ENCODE results near the gene C1orf141.

DNA sequence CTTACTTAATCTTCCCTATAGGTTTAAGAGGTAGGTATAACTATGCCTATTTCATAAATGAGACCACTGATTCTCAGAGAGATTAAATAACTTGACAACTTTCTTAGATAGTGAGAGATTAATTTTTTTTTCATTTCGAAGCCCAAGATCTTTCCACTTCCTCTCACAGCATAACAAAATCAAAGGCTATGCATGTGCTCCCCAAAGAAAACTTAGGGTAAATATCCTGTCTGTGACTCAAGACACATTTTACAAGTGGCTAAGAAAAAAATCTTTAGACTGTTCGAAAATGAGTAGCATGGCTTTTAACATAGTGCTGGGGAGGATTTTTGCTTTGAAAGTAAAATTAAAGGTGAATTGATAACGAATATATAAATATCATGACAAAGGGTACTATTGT lies 8.2 kb upstream of the C1orf141 start:
- TF ChIP-seq, protein P1, sequence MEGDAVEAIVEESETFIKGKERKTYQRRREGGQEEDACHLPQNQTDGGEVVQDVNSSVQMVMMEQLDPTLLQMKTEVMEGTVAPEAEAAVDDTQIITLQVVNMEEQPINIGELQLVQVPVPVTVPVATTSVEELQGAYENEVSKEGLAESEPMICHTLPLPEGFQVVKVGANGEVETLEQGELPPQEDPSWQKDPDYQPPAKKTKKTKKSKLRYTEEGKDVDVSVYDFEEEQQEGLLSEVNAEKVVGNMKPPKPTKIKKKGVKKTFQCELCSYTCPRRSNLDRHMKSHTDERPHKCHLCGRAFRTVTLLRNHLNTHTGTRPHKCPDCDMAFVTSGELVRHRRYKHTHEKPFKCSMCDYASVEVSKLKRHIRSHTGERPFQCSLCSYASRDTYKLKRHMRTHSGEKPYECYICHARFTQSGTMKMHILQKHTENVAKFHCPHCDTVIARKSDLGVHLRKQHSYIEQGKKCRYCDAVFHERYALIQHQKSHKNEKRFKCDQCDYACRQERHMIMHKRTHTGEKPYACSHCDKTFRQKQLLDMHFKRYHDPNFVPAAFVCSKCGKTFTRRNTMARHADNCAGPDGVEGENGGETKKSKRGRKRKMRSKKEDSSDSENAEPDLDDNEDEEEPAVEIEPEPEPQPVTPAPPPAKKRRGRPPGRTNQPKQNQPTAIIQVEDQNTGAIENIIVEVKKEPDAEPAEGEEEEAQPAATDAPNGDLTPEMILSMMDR (IDR thresholded peaks at IDR 0.05; ENCODE audit: low read length), result no peak
- no peak for TF ChIP-seq EZH2 (IDR thresholded peaks at IDR 0.05; ENCODE audit: borderline replicate concordance, low read length)
